ENCODE data around the gene RPH3AL. TPM values are rescaled to one million over a fixed set of nuclear protein-coding genes. Genes with fewer than 3 reads are reported as not detected.

RPH3AL gene
- polyA plus RNA-seq, 1 donor from 2014 or later = 0.87 TPM

- Histone ChIP-seq H3K27me3 (ENCODE audit: insufficient read depth, low read depth, low read length) (no peaks in the 10 kb centered on the region), H3K9me3 (ENCODE audit: low read length) (no peaks in the 10 kb centered on the region), H3K27ac (ENCODE audit: low read length) (no peak overlapping the region), H3K9ac (ENCODE audit: low read length) (no peak overlapping the region), H2AFZ (ENCODE audit: low read depth, low read length) (no peak overlapping the region), H3K36me3 (ENCODE audit: insufficient read depth, low read length) (no peaks in the 10 kb centered on the region), H3K4me2 (ENCODE audit: low read length) (no peak overlapping the region), H3K79me2 (replicated peaks; ENCODE audit: insufficient read depth, low read length) (no peaks in the 10 kb centered on the region), H3K9me2 (ENCODE audit: insufficient read depth, low read length) (no peaks in the 10 kb centered on the region), H4K20me1 (ENCODE audit: insufficient read depth) (no peaks in the 10 kb centered on the region), H3F3A (ENCODE audit: insufficient read depth, low read length, poor library complexity, severe bottlenecking) (no peaks in the 10 kb centered on the region), H3K4me3 (ENCODE audit: low read length) (no peak overlapping the region)
- TF ChIP-seq EZH2 (IDR thresholded peaks at IDR 0.05; ENCODE audit: borderline replicate concordance, insufficient read depth, low read length, poor library complexity, severe bottlenecking) = no peak
- no peak for TF ChIP-seq RAD21 (conservative IDR thresholded peaks at IDR 0.05)
- TF ChIP-seq, protein P1, sequence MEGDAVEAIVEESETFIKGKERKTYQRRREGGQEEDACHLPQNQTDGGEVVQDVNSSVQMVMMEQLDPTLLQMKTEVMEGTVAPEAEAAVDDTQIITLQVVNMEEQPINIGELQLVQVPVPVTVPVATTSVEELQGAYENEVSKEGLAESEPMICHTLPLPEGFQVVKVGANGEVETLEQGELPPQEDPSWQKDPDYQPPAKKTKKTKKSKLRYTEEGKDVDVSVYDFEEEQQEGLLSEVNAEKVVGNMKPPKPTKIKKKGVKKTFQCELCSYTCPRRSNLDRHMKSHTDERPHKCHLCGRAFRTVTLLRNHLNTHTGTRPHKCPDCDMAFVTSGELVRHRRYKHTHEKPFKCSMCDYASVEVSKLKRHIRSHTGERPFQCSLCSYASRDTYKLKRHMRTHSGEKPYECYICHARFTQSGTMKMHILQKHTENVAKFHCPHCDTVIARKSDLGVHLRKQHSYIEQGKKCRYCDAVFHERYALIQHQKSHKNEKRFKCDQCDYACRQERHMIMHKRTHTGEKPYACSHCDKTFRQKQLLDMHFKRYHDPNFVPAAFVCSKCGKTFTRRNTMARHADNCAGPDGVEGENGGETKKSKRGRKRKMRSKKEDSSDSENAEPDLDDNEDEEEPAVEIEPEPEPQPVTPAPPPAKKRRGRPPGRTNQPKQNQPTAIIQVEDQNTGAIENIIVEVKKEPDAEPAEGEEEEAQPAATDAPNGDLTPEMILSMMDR (IDR thresholded peaks at IDR 0.05; ENCODE audit: poor library complexity, severe bottlenecking) = peak; percentile 16
- TF ChIP-seq EP300 (conservative IDR thresholded peaks at IDR 0.05; ENCODE audit: poor library complexity, severe bottlenecking) = no peak
These were observed 66.7 kb downstream of the RPH3AL start for GRCh38 chr17:285751-286422.

DNA sequence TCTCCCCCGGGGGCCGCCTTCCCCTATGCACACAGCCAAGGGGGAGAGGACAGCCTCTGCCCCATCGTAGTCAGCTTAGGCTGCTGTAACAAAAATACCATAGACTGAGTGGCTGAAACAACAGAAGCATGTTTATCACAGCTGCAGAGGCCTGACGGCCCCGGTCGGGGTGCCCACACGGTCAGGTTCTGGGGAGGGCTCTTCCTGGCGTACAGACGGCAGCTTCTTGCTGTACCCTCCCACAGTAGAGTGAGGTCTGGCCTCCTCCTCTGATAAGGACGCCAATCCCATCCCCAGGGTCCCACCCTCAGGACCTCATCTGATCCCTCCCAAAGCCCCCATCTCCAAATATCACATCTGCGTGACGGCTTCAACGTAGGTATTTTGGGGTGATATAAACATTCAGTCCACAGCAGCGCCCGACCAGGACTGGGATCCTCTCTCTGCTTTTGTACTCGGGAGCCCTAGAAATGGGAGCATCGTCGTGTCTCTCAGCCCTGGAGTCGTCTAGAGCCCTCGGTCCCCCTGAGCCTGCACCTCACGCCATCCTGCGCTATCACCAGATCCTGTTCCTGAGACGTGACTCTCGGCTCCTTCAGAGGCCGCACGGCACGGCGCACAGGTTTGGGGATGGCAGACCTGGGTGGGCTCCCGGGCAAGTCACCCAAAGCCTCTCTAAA, 67.8 kb downstream of the RPH3AL start:
- Histone ChIP-seq H3K9me2 (ENCODE audit: insufficient read depth, low read length) (no peaks in the 10 kb centered on the region), H3K9ac (ENCODE audit: low read length) (no peak overlapping the region), H3K27me3 (ENCODE audit: insufficient read depth, low read depth, low read length) (no peaks in the 10 kb centered on the region), H2AFZ (ENCODE audit: low read depth, low read length) (no peak overlapping the region), H3K79me2 (replicated peaks; ENCODE audit: insufficient read depth, low read length) (no peaks in the 10 kb centered on the region), H3K36me3 (ENCODE audit: insufficient read depth, low read length) (no peaks in the 10 kb centered on the region), H4K20me1 (ENCODE audit: insufficient read depth) (no peaks in the 10 kb centered on the region), H3K4me2 (ENCODE audit: low read length) (no peak overlapping the region), H3K9me3 (ENCODE audit: low read length) (no peaks in the 10 kb centered on the region), H3K4me3 (ENCODE audit: low read length) (no peak overlapping the region), H3K27ac (ENCODE audit: low read length) (no peak overlapping the region), H3F3A (ENCODE audit: insufficient read depth, low read length, poor library complexity, severe bottlenecking) (no peaks in the 10 kb centered on the region)
- no peak for TF ChIP-seq REST (IDR thresholded peaks at IDR 0.05; ENCODE audit: borderline replicate concordance)
- TF ChIP-seq POLR2AphosphoS5 (IDR thresholded peaks at IDR 0.05) = no peak
- TF ChIP-seq EP300 (conservative IDR thresholded peaks at IDR 0.05; ENCODE audit: poor library complexity, severe bottlenecking) = no peak
- TF ChIP-seq RAD21 (conservative IDR thresholded peaks at IDR 0.05) = no peak
- TF ChIP-seq TAF1 (IDR thresholded peaks at IDR 0.05; ENCODE audit: low read depth) = no peak
- TF ChIP-seq MXI1 (conservative IDR thresholded peaks at IDR 0.05; ENCODE audit: poor library complexity, severe bottlenecking) = no peak
- TF ChIP-seq, protein P1 (IDR thresholded peaks at IDR 0.05; ENCODE audit: poor library complexity, severe bottlenecking) = no peak
- TF ChIP-seq SMC3 (conservative IDR thresholded peaks at IDR 0.05; ENCODE audit: poor library complexity) = no peak
- no peak for TF ChIP-seq EZH2 (IDR thresholded peaks at IDR 0.05; ENCODE audit: borderline replicate concordance, insufficient read depth, low read length, poor library complexity, severe bottlenecking)

All from neural cell (in vitro differentiated cells).